Measurements from ENCODE around the gene GGTLC1. TPM values are rescaled to one million over a fixed set of nuclear protein-coding genes. Genes with fewer than 3 reads are reported as not detected.

GGTLC1 gene
- total RNA-seq, 1 donor from 2014 or later = not detected

GRCh38 chr20:23974966-23975365, 13.6 kb downstream of the GGTLC1 start:
- H3K27me3 ChIP-seq (ENCODE audit: control insufficient read depth, insufficient read depth, low read length) = no peaks in the 10 kb centered on the region
- no peak overlapping the region for H3K4me3 ChIP-seq (ENCODE audit: low read depth, low read length)
- FAIRE-seq (no peak), DNase-seq (ENCODE audit: low read depth) (no peak)
- H3K36me3 ChIP-seq (ENCODE audit: control insufficient read depth, insufficient read depth, low read length) = no peaks in the 10 kb centered on the region
- TF ChIP-seq, protein P1, sequence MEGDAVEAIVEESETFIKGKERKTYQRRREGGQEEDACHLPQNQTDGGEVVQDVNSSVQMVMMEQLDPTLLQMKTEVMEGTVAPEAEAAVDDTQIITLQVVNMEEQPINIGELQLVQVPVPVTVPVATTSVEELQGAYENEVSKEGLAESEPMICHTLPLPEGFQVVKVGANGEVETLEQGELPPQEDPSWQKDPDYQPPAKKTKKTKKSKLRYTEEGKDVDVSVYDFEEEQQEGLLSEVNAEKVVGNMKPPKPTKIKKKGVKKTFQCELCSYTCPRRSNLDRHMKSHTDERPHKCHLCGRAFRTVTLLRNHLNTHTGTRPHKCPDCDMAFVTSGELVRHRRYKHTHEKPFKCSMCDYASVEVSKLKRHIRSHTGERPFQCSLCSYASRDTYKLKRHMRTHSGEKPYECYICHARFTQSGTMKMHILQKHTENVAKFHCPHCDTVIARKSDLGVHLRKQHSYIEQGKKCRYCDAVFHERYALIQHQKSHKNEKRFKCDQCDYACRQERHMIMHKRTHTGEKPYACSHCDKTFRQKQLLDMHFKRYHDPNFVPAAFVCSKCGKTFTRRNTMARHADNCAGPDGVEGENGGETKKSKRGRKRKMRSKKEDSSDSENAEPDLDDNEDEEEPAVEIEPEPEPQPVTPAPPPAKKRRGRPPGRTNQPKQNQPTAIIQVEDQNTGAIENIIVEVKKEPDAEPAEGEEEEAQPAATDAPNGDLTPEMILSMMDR (IDR thresholded peaks at IDR 0.05; ENCODE audit: insufficient read depth, low read length, severe bottlenecking) = no peak

- TF ChIP-seq, protein P1 (IDR thresholded peaks at IDR 0.05; ENCODE audit: insufficient read depth, low read length, severe bottlenecking) = no peak
- H3K4me3 ChIP-seq (ENCODE audit: low read depth, low read length) = no peak overlapping the region
- DNase-seq (ENCODE audit: low read depth) (no peak), FAIRE-seq (no peak)
- H3K27me3 ChIP-seq (ENCODE audit: control insufficient read depth, insufficient read depth, low read length) = no peaks in the 10 kb centered on the region
- H3K36me3 ChIP-seq (ENCODE audit: control insufficient read depth, insufficient read depth, low read length) = no peaks in the 10 kb centered on the region
Observed at GRCh38 chr20:23971310-23971709, 17.3 kb downstream of the GGTLC1 start.

GRCh38 chr20:23970049-23970448, 18.5 kb downstream of the GGTLC1 start:
- H3K36me3 ChIP-seq (ENCODE audit: control insufficient read depth, insufficient read depth, low read length) = no peaks in the 10 kb centered on the region
- DNase-seq (ENCODE audit: low read depth) (no peak), FAIRE-seq (no peak)

DNA sequence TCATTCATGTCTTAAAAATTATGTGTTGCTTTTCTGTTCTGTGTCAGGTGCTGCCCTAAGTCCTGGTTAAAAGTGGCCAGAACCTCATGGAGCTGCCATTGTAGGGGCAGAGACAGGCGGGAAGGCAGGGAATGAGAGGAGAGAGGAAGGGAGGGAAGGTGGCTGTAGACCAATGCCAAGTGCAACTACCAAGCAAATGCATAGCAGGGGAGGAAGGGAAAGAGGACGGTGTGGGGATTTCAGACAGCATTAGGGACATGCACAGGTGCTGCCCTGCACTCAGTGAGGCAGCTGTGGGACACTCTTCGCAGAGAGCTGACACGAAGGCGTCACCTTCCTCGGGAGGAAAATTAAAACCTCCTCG, 21.0 kb downstream of the GGTLC1 start:
- Histone ChIP-seq H3K36me3 (ENCODE audit: control insufficient read depth, insufficient read depth, low read length) (no peaks in the 10 kb centered on the region), H3K27me3 (ENCODE audit: control insufficient read depth, insufficient read depth, low read length) (no peaks in the 10 kb centered on the region), H3K4me3 (ENCODE audit: low read depth, low read length) (no peak overlapping the region)
- FAIRE-seq = no peak
- TF ChIP-seq, protein P1 (IDR thresholded peaks at IDR 0.05; ENCODE audit: insufficient read depth, low read length, severe bottlenecking) = no peak
- no peak for DNase-seq (ENCODE audit: low read depth)

More at GRCh38 chr20:23970049-23970448, 18.5 kb downstream of the GGTLC1 start:
- TF ChIP-seq, protein P1 (IDR thresholded peaks at IDR 0.05; ENCODE audit: insufficient read depth, low read length, severe bottlenecking) = no peak
- Histone ChIP-seq H3K4me3 (ENCODE audit: low read depth, low read length) (no peak overlapping the region), H3K27me3 (ENCODE audit: control insufficient read depth, insufficient read depth, low read length) (no peaks in the 10 kb centered on the region)

- FAIRE-seq = no peak
Observed at GRCh38 chr20:23966927-23967615, 21.5 kb downstream of the GGTLC1 start.

More at GRCh38 chr20:23966927-23967615, 21.5 kb downstream of the GGTLC1 start:
- Histone ChIP-seq H3K27me3 (ENCODE audit: control insufficient read depth, insufficient read depth, low read length) (no peaks in the 10 kb centered on the region), H3K4me3 (ENCODE audit: low read depth, low read length) (no peak overlapping the region), H3K36me3 (ENCODE audit: control insufficient read depth, insufficient read depth, low read length) (no peaks in the 10 kb centered on the region)
- TF ChIP-seq, protein P1 (IDR thresholded peaks at IDR 0.05; ENCODE audit: insufficient read depth, low read length, severe bottlenecking) = no peak
- no peak for DNase-seq (ENCODE audit: low read depth)

Measured in bronchial epithelial cell (primary cell).